SK-N-SH (cell line): ENCODE measurements around the gene FUT7. TPM values are rescaled to one million over a fixed set of nuclear protein-coding genes. Genes with fewer than 3 reads are reported as not detected.

Experiments
- CTCF ChIA-PET: fragments of 300-600, 350-600 bp; formaldehyde crosslinking; extraction: SDS; loops from one replicate; lab custom pipeline; 2021; lab: Yijun Ruan, JAX
- POLR2A ChIA-PET: fragments of 350-600 bp; sonication (Branson Sonifier 250); formaldehyde crosslinking; extraction: SDS; loops from one replicate; lab custom pipeline; 2020; ENCODE audit warnings: antibody characterized with exemption, inconsistent platforms; lab: Yijun Ruan, JAX
- DNase-seq: peaks from one replicate; pipeline ENCODE4 v3.0.0; 2012
- H2AFZ ChIP-seq: fragments of 200-600 bp; sonication (generic); 2 replicates; pipeline ENCODE4 v1.8.1; 2016; ENCODE audit warnings: antibody characterized with exemption, mild to moderate bottlenecking, low read depth
- H3F3A ChIP-seq: fragments of 200-600 bp; sonication (generic); replicated peaks from 2 replicates; pipeline ENCODE3; 2016; ENCODE audit warnings: antibody characterized with exemption, mild to moderate bottlenecking; ENCODE audit not compliant: insufficient read depth
- H3K27ac ChIP-seq, 2 experiments: fragments of 200-500 bp in 1 of 2; fragments of 200-600 bp in 1 of 2; sonication (Bioruptor generic) in 1 of 2; sonication (generic), shearing (Covaris generic) in 1 of 2; 2 replicates each; pipeline versions ENCODE4 v1.5.1 to v1.6.1; 2014 to 2016; ENCODE audit warnings: low read depth in 2 of 2, inconsistent platforms in 1 of 2, low read length in 1 of 2, mild to moderate bottlenecking in 1 of 2, mixed read lengths in 1 of 2
- H3K27me3 ChIP-seq: fragments of 200-600 bp; sonication (generic), shearing (Covaris generic); 2 replicates; pipeline ENCODE4 v1.6.1; 2016; ENCODE audit warnings: mixed run types; ENCODE audit not compliant: insufficient read depth
- H3K36me3 ChIP-seq, 2 experiments: fragments of 200-500 bp in 1 of 2; fragments of 200-600 bp in 1 of 2; sonication (Bioruptor generic) in 1 of 2; sonication (generic) in 1 of 2; replicated peaks in 1 of 2; 2 replicates each; pipeline versions ENCODE3 to v1.5.1; 2014 to 2016; ENCODE audit warnings: low read length in 1 of 2, mild to moderate bottlenecking in 1 of 2; ENCODE audit not compliant: insufficient read depth in 2 of 2, control insufficient read depth in 1 of 2
- H3K4me1 ChIP-seq, 2 experiments: fragments of 200-500 bp in 1 of 2; fragments of 200-600 bp in 1 of 2; sonication (Bioruptor generic) in 1 of 2; sonication (generic), shearing (Covaris generic) in 1 of 2; 2 replicates each; pipeline versions ENCODE4 v1.5.1 to v1.6.1; 2014 to 2016; ENCODE audit warnings: low read depth in 1 of 2, low read length in 1 of 2, mixed run types in 1 of 2; ENCODE audit not compliant: insufficient read depth in 2 of 2, control insufficient read depth in 1 of 2
- H3K4me2 ChIP-seq: fragments of 200-600 bp; sonication (generic), shearing (Covaris generic); 2 replicates; pipeline ENCODE4 v1.6.1; 2017; ENCODE audit warnings: mixed run types
- H3K4me3 ChIP-seq, 2 experiments: fragments of 200-500 bp in 1 of 2; fragments of 200-600 bp in 1 of 2; sonication (Bioruptor generic) in 1 of 2; sonication (generic), shearing (Covaris generic) in 1 of 2; 2 replicates each; pipeline versions ENCODE4 v1.5.1 to v1.8.1; 2014 to 2016; ENCODE audit warnings: low read depth in 2 of 2, inconsistent platforms in 1 of 2, low read length in 1 of 2, mild to moderate bottlenecking in 1 of 2, mixed read lengths in 1 of 2, moderate library complexity in 1 of 2
- H3K79me2 ChIP-seq: fragments of 200-600 bp; sonication (generic); 2 replicates; pipeline ENCODE4 v1.8.1; 2017; ENCODE audit warnings: mild to moderate bottlenecking; ENCODE audit not compliant: insufficient read depth
- H3K9ac ChIP-seq: fragments of 200-600 bp; sonication (generic); 2 replicates; pipeline ENCODE4 v1.6.1; 2017; ENCODE audit warnings: mixed run types
- H3K9me2 ChIP-seq: fragments of 200-600 bp; sonication (generic); 2 replicates; pipeline ENCODE4 v1.6.1; 2017; ENCODE audit warnings: mixed run types
- H3K9me3 ChIP-seq: fragments of 200-600 bp; sonication (generic); 2 replicates; pipeline ENCODE4 v1.6.1; 2017; ENCODE audit warnings: mixed run types, mild to moderate bottlenecking, moderate library complexity
- H4K20me1 ChIP-seq: fragments of 200-600 bp; sonication (generic); 2 replicates; pipeline ENCODE4 v1.6.1; 2017; ENCODE audit warnings: mild to moderate bottlenecking, mixed run types; ENCODE audit not compliant: insufficient read depth
- CHD2 ChIP-seq: fragments of 150-350 bp; IDR thresholded peaks from 2 replicates; pipeline ENCODE4 v1.6.1; 2018; ENCODE audit warnings: low read length; ENCODE audit not compliant: partially characterized antibody
- CTCF ChIP-seq: fragments of 200-600 bp; sonication (generic); IDR thresholded peaks from 2 replicates; pipeline ENCODE4 v1.6.1; 2017; ENCODE audit warnings: antibody characterized with exemption, mild to moderate bottlenecking, moderate library complexity
- EZH2phosphoT487 ChIP-seq: fragments of 200-600 bp; sonication (generic); IDR thresholded peaks from 2 replicates; pipeline ENCODE4 v1.6.1; 2017; ENCODE audit warnings: low read depth, mixed run types, mild to moderate bottlenecking, antibody characterized with exemption, moderate library complexity, borderline replicate concordance
- GABPA ChIP-seq: IDR thresholded peaks from 2 replicates; pipeline ENCODE4 v1.4.0; 2012; ENCODE audit warnings: low read depth, mild to moderate bottlenecking
- JUND ChIP-seq: IDR thresholded peaks from 2 replicates; pipeline ENCODE4 v1.4.0; 2012
- MXI1 ChIP-seq: IDR thresholded peaks from 2 replicates; pipeline ENCODE4 v1.6.1; 2012; ENCODE audit warnings: mild to moderate bottlenecking, low read depth, low read length, improper control_type of control experiment
- RAD21 ChIP-seq: IDR thresholded peaks from 2 replicates; pipeline ENCODE4 v1.6.1; 2012; ENCODE audit warnings: mild to moderate bottlenecking, low read length
- RCOR1 ChIP-seq: fragments of 150-350 bp; IDR thresholded peaks from 2 replicates; pipeline ENCODE4 v1.6.1; 2017; ENCODE audit warnings: antibody characterized with exemption, low read length
- RFX5 ChIP-seq: IDR thresholded peaks from 2 replicates; pipeline ENCODE4 v1.6.1; 2012; ENCODE audit warnings: mild to moderate bottlenecking, improper control_type of control experiment, low read length
- RXRA ChIP-seq: IDR thresholded peaks from 2 replicates; pipeline ENCODE4 v1.4.0; 2012; ENCODE audit warnings: low read depth, mild to moderate bottlenecking, borderline replicate concordance
- YY1 ChIP-seq: IDR thresholded peaks from 2 replicates; pipeline ENCODE4 v1.4.0; 2012; ENCODE audit warnings: low read depth, mild to moderate bottlenecking
- WGBS: methylation state at CpG from one replicate; pipeline ENCODE4 v1.1.6; 2017; ENCODE audit warnings: low lambda C conversion rate; 5-methylcytosine and 5-hydroxymethylcytosine counted together
- polyA plus RNA-seq, 3 experiments: library from polyadenylated mRNA; depleted of rRNA; stranded (reverse); fragments of >200 nt; gene quantifications; 2 replicates each; pipeline ENCODE4 v1.2.3, GENCODE V29; 2012
- TF ChIP-seq, protein P1 (sequence below): fragments of 150-350 bp; IDR thresholded peaks from 2 replicates; pipeline ENCODE4 v1.6.1; 2017; ENCODE audit warnings: antibody characterized with exemption, low read length, low read depth, borderline replicate concordance

The FUT7 gene
- polyA plus RNA-seq, 1 of the 3 experiments (the other 2 are of a cell fraction), result not detected

GRCh38 chr9:137071282-137071681, 39.4 kb upstream of the FUT7 start:
- no peaks in the 10 kb centered on the region for H3K9me2 ChIP-seq
- CTCF ChIA-PET, result interaction anchor here (1.5 to 16.8 kb wide), 9 partner anchors 8 to 165 kb away, joined by 4 to 803 read pairs (median 17); partner anchors contain the start of genes ABCA2, CYSRT1, ENTPD2 and FUT7
- peak overlapping the region in 1 of 2 experiments; percentile 53; a peak in 1 of 4 replicates for H3K4me3 ChIP-seq
- POLR2A ChIA-PET, result interaction anchor here (1.1 to 2.8 kb wide), 3 partner anchors 15 to 170 kb away, joined by 6 to 21 read pairs (median 17); partner anchors contain the start of genes MAN1B1 and TUBB4B
- H3K9me3 ChIP-seq, result no peaks in the 10 kb centered on the region
- peaks cover 0 to 29% of the 10 kb centered on the region in 2 experiments; a peak in 1 of 4 replicates for H3K4me1 ChIP-seq
- peaks cover 15% of the 10 kb centered on the region for H3F3A ChIP-seq
- TF ChIP-seq EZH2phosphoT487 (no peak), CHD2 (no peak), YY1 (no peak), MXI1 (no peak), JUND (no peak), RCOR1 (no peak), GABPA (no peak), RFX5 (no peak), RAD21 (no peak), CTCF (no peak)
- TF ChIP-seq, protein P1, sequence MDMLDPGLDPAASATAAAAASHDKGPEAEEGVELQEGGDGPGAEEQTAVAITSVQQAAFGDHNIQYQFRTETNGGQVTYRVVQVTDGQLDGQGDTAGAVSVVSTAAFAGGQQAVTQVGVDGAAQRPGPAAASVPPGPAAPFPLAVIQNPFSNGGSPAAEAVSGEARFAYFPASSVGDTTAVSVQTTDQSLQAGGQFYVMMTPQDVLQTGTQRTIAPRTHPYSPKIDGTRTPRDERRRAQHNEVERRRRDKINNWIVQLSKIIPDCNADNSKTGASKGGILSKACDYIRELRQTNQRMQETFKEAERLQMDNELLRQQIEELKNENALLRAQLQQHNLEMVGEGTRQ, result no peak
- peaks cover 12% of the 10 kb centered on the region; the same call in 1 of the 2 replicates for H4K20me1 ChIP-seq
- H3K27me3 ChIP-seq, result no peaks in the 10 kb centered on the region
- WGBS, result 100% methylated on average over 1 of the region's 2 CpGs
- H3K4me2 ChIP-seq, result peak overlapping the region; percentile 80; the same call in 1 of the 2 replicates
- H2AFZ ChIP-seq, result 0 out of 2 replicates have a peak overlapping the region, but pooled peaks have one; percentile 84
- no peak for DNase-seq
- H3K27ac ChIP-seq, result peak overlapping the region in 1 of 2 experiments; percentile 80; a peak in 2 of 4 replicates
- 0 out of 2 replicates have a peak, but pooled peaks cover 3% of the 10 kb centered on the region for H3K79me2 ChIP-seq
- H3K36me3 ChIP-seq, result no peaks in the 10 kb centered on the region
- no peak overlapping the region for H3K9ac ChIP-seq

DNA sequence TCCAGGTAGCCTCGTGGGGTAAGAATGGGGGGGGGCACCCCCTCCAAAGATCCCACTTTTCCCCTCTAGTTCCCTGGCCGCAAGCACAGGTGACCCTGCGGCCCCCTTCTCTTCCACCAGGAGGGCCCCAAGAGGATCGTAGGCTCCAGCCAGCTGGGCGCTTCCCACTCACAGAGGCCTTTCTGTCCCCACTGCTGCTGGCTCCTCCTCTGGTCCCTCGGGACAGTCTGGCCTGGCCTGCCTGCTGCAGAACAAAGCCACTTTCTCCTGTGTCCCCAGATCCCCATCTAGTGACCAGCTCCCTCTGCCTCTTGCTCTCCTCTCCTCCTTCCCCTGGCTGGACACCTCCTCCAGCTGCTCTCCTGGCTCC, 39.0 kb upstream of the FUT7 start:
- peak; percentile 77 for DNase-seq
- ChIA-PET POLR2A (interaction anchor here (0.7 to 2.8 kb wide), 5 partner anchors 9 to 170 kb away, joined by 3 to 21 read pairs (median 12); partner anchors contain the start of genes MAN1B1, NPDC1 and TUBB4B), CTCF (interaction anchor here (0.9 to 16.8 kb wide), 11 partner anchors 9 to 180 kb away, joined by 3 to 803 read pairs (median 12); partner anchors contain the start of genes ABCA2, CYSRT1, ENTPD2 and FUT7)
- H3K27me3 ChIP-seq, result no peaks in the 10 kb centered on the region
- no peaks in the 10 kb centered on the region for H3K9me2 ChIP-seq
- peaks cover 12% of the 10 kb centered on the region; the same call in 1 of the 2 replicates for H4K20me1 ChIP-seq
- peaks cover 15% of the 10 kb centered on the region for H3F3A ChIP-seq
- H3K36me3 ChIP-seq, result no peaks in the 10 kb centered on the region
- no peaks in the 10 kb centered on the region for H3K9me3 ChIP-seq
- no peak for TF ChIP-seq RXRA
- 0 out of 2 replicates have a peak, but pooled peaks have one; percentile 14 for TF ChIP-seq RAD21
- TF ChIP-seq, all 33 proteins: peak for 1
- WGBS, result 0% methylated on average over 3 of the region's 6 CpGs
- Histone ChIP-seq H3K4me2 (peak overlapping the region; percentile 80), H2AFZ (peak overlapping the region; percentile 84; the same call in 1 of the 2 replicates), H3K4me3 (peak overlapping the region; percentile 53 to 57), H3K79me2 (0 out of 2 replicates have a peak, but pooled peaks cover 3% of the 10 kb centered on the region), H3K9ac (no peak overlapping the region), H3K4me1 (peaks cover 0 to 29% of the 10 kb centered on the region in 2 experiments; a peak in 1 of 4 replicates), H3K27ac (peak overlapping the region in 1 of 2 experiments; percentile 80; a peak in 2 of 4 replicates)
